ENCODE results near the gene CDCA4. TPM values are rescaled to one million over a fixed set of nuclear protein-coding genes. Genes with fewer than 3 reads are reported as not detected.
"Not testable (repeated sequence)": the region's sequence is repeated elsewhere in the genome, so short reads cannot be mapped to it uniquely, and the experiment has no call there.

The CDCA4 gene
- total RNA-seq, 1 donor from 2014 or later, result 64.6 TPM

DNA sequence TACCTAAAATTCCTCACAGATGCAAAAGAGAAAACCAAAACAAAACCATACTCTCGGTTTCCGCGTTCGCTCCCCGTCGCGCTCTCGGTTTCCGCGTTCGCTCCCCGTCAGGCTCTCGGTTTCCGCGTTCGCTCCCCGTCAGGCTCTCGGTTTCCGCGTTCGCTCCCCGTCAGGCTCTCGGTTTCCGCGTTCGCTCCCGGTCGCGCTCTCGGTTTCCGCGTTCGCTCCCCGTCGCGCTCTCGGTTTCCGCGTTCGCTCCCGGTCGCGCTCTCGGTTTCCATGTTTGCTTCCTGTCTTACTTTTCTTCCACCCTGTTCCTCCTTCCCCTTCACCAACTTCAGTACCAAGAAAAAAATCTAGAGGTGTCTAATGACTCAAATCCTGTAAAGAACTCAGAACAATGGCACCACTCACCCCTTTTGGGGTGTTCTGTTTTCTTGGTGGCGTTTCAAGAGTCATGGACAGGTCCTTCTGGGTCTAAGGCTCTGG, 12.6 kb upstream of the CDCA4 start:
- intact Hi-C loops (cut with micrococcal nuclease); H3K36me3 Mint-ChIP-seq (ENCODE audit: low read depth); H3K9me3 Mint-ChIP-seq; H3K27me3 Mint-ChIP-seq; DNase-seq; H3K4me1 Mint-ChIP-seq; H3K27ac Mint-ChIP-seq: not testable (repeated sequence)
- H3K4me3 Mint-ChIP-seq, result peak overlapping the region; percentile 64

DNA sequence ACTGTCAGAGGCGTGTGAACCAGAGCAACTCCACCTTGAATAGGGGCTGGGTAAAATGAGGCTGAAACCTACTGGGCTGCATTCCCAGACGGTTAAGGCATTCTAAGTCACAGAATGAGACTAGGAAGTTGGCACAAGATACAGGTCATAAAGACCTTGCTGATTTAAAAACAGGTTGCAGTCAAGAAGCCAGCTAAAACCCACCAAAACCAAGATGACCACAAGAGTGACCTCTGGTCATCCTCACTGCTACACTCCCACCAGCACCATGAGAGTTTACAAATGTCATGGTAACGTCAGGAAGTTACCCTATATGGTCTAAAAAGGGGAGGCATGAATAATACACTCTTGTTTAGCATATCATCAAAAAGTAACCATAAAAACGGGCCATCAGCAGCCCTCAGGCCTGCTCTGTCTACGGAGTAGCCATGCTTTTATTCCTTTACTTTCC, 11.6 kb upstream of the CDCA4 start:
- DNase-seq; H3K4me1 Mint-ChIP-seq; intact Hi-C loops (cut with micrococcal nuclease); H3K36me3 Mint-ChIP-seq (ENCODE audit: low read depth); H3K27me3 Mint-ChIP-seq; H3K27ac Mint-ChIP-seq; H3K9me3 Mint-ChIP-seq; H3K4me3 Mint-ChIP-seq: not testable (repeated sequence)

GRCh38 chr14:105030836-105031396, 10.0 kb upstream of the CDCA4 start:
- intact Hi-C loops (cut with micrococcal nuclease), result no loop called here
- H3K9me3 Mint-ChIP-seq, result no peaks in the 10 kb centered on the region
- peaks cover 3% of the 10 kb centered on the region for H3K36me3 Mint-ChIP-seq (ENCODE audit: low read depth)
- no peak for DNase-seq
- peaks cover 6% of the 10 kb centered on the region for H3K27me3 Mint-ChIP-seq
- peaks cover 17% of the 10 kb centered on the region for H3K4me1 Mint-ChIP-seq
- H3K4me3 Mint-ChIP-seq, result no peak overlapping the region
- H3K27ac Mint-ChIP-seq, result no peak overlapping the region

DNA sequence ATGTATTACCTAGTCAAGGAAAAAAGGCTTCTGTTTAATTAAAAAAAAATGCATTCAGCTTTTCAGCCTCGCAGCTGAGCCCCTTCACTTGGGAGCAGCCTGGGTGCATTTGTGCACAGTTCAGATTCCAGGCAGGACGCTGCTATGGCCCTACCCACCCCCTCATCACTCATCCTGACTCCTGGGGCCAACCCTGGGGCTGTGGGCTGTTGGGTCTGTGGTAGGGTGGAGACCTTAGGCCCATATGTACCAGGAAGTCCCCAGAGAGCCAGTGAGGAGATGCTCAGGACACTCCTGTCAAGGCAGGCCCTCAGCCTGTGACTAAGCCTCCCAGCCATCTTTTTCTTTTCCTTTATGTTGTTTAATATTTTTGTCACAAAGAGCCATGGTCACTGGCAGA, 9.3 kb upstream of the CDCA4 start:
- intact Hi-C loops (cut with micrococcal nuclease), result no loop called here
- Mint-ChIP-seq H3K36me3 (ENCODE audit: low read depth) (peaks cover 3% of the 10 kb centered on the region), H3K27ac (no peak overlapping the region), H3K4me1 (peaks cover 22% of the 10 kb centered on the region), H3K9me3 (no peaks in the 10 kb centered on the region), H3K27me3 (peaks cover 6% of the 10 kb centered on the region), H3K4me3 (no peak overlapping the region)
- no peak for DNase-seq

- no peak for DNase-seq
- Mint-ChIP-seq H3K27me3 (peaks cover 5% of the 10 kb centered on the region), H3K4me3 (no peak overlapping the region), H3K9me3 (no peaks in the 10 kb centered on the region), H3K27ac (no peak overlapping the region), H3K36me3 (ENCODE audit: low read depth) (peaks cover 3% of the 10 kb centered on the region), H3K4me1 (peaks cover 27% of the 10 kb centered on the region)
- intact Hi-C loops (cut with micrococcal nuclease), result no loop called here
Measured at GRCh38 chr14:105029402-105029801, 8.5 kb upstream of the CDCA4 start.

- intact Hi-C loops (cut with micrococcal nuclease), result no loop called here
Measured at GRCh38 chr14:105028251-105028927, 7.5 kb upstream of the CDCA4 start.

DNA sequence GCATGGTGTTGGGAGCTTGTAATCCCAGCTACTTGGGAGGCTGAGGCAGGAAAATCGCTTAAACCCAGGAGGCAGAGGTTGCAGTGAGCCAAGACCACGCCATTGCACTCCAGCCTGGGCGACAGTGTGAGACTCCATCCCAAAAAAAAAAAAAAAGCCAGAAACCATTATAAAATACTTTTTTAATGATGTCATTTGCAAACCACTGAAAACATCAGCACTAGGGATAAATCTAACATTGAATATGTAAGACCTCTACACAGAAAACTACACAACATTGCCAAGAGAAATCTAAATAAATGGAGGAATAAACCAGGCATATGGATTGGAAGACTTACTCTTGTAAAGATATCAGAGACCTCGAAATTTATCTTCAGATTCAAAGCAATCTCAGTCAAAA, 6.8 kb upstream of the CDCA4 start:
- DNase-seq; H3K4me3 Mint-ChIP-seq; H3K36me3 Mint-ChIP-seq (ENCODE audit: low read depth); H3K27me3 Mint-ChIP-seq; H3K27ac Mint-ChIP-seq; intact Hi-C loops (cut with micrococcal nuclease); H3K9me3 Mint-ChIP-seq: not testable (repeated sequence)
- peaks cover 31% of the 10 kb centered on the region for H3K4me1 Mint-ChIP-seq

More at GRCh38 chr14:105028251-105028927, 7.5 kb upstream of the CDCA4 start:
- Mint-ChIP-seq H3K27ac (no peak overlapping the region), H3K36me3 (ENCODE audit: low read depth) (peaks cover 3% of the 10 kb centered on the region), H3K9me3 (no peaks in the 10 kb centered on the region), H3K27me3 (no peaks in the 10 kb centered on the region), H3K4me1 (peaks cover 27% of the 10 kb centered on the region), H3K4me3 (no peak overlapping the region)
- no peak for DNase-seq

DNA sequence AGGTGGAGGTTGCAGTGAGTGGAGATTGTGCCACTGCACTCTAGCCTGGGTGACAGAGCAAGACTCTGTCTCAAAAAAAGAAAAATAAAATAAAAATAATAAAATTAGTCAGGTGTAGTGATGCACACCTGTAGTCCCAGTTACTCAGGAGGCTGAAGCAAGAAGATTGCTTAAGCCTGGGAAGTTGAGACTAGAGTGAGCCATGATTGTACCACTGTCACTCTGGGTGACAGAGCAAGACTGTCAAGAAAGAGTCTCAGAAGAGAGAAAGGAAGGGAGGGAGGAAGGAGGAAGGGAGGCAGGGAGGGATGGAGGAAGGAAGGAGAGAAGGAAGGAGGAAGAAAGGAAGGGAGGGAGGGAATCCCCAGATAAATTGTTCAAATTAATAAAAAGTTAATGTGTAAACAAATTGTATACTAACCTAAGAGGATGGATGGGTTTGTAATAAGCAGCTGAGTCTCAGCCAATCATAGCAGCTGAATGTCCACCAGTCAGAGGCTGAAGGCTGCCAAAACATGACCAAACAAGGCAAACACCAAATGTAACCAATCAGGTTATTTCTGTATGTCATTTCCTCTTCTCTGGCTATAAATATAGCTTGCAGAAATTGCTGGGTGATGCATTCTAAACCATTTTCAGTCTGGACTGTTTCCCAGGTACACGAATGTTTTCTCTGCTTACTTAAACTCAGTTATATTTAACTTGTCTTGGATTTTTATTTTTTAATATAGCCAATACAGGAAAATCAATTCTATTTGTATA, 6.1 kb upstream of the CDCA4 start:
- peak overlapping the region; percentile 48 for H3K27ac Mint-ChIP-seq
- intact Hi-C loops (cut with micrococcal nuclease), result no loop called here
- no peak for DNase-seq
- H3K4me1 Mint-ChIP-seq, result peaks cover 31% of the 10 kb centered on the region
- no peak overlapping the region for H3K4me3 Mint-ChIP-seq
- peaks cover 4% of the 10 kb centered on the region for H3K36me3 Mint-ChIP-seq (ENCODE audit: low read depth)
- no peaks in the 10 kb centered on the region for H3K27me3 Mint-ChIP-seq
- no peaks in the 10 kb centered on the region for H3K9me3 Mint-ChIP-seq

DNA sequence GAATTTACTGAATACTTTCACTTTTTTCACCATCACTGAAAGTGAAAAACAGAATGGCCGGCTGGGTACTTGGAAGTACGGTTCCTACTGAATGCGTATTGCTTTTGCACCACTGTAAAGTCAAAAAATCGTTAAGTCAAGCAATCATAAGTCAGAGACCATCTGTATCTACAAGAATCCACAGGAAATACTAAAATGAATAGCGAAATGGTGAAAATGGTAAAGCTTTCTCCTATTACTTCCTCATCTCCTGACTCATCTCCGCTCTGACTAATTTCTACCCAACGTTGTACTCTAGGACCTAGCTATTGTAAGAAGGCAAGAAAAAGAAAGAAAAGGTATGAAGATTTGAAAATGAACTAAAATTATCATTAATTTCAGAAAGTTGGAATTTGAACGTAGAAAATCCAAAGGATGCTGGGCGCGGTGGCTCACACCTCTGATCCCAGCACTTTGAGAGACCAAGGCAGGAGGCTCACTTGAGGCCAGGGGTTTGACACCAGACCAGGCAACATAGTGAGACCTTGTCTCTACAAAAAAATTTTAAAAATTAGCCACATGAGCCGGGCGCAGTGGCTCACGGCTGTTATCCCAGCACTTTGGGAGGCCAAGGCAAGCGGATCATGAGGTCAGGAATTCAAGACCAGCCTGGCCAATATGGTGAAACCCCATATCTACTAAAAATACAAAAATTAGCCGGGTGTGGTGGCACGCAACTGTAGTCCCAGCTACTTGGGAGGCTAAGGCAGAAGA, 5.3 kb upstream of the CDCA4 start:
- H3K27me3 Mint-ChIP-seq, result no peaks in the 10 kb centered on the region
- peaks cover 8% of the 10 kb centered on the region for H3K36me3 Mint-ChIP-seq (ENCODE audit: low read depth)
- H3K9me3 Mint-ChIP-seq, result no peaks in the 10 kb centered on the region
- H3K4me3 Mint-ChIP-seq, result peak overlapping the region; percentile 51
- peak overlapping the region; percentile 84 for H3K27ac Mint-ChIP-seq
- intact Hi-C loops (cut with micrococcal nuclease), result no loop called here
- DNase-seq, result no peak
- peaks cover 35% of the 10 kb centered on the region for H3K4me1 Mint-ChIP-seq

- peaks cover 32% of the 10 kb centered on the region for H3K4me1 Mint-ChIP-seq
- no peak overlapping the region for H3K4me3 Mint-ChIP-seq
- intact Hi-C loops (cut with micrococcal nuclease), result no loop called here
- peak overlapping the region; percentile 87 for H3K27ac Mint-ChIP-seq
- DNase-seq, result no peak
- no peaks in the 10 kb centered on the region for H3K9me3 Mint-ChIP-seq
- H3K27me3 Mint-ChIP-seq, result no peaks in the 10 kb centered on the region
- peaks cover 8% of the 10 kb centered on the region for H3K36me3 Mint-ChIP-seq (ENCODE audit: low read depth)
Measured at GRCh38 chr14:105025429-105025828, 4.5 kb upstream of the CDCA4 start.

DNA sequence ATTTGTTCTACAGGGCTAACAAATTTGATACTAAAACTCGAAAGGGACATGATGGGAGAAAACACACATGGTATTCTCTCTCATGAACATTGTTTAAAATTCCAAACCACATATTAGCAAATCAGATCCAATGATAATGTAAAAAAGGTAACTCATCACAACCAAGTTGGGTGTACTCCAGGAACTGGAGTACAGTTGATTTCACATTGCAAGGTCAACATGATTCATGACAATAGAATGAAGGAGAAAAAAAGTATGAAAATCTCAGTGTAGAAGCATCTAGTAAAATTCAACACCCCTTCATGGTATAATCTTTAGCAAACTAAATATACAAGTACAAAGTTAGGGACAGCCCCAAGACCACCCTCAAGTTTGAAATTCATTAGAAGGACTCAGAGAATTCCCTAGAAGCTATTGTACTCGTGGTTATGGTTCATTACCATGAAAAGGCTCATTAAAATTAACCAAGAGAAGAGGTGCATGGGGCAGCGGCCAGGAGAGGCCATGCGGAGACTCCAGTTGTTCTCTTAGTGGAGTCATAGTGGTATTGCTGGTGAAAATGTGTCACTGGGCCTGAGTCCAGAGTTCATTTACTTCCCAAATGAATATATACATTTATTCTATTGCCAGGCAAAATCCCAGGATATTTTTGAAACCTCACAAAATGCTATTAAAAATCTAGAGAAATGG, 3.1 kb upstream of the CDCA4 start:
- no peaks in the 10 kb centered on the region for H3K27me3 Mint-ChIP-seq

GRCh38 chr14:105023144-105023543, 2.3 kb upstream of the CDCA4 start:
- Mint-ChIP-seq H3K9me3 (no peaks in the 10 kb centered on the region), H3K27me3 (no peaks in the 10 kb centered on the region), H3K4me1 (peaks cover 45% of the 10 kb centered on the region), H3K27ac (no peak overlapping the region), H3K4me3 (peak overlapping the region; percentile 16), H3K36me3 (ENCODE audit: low read depth) (peaks cover 24% of the 10 kb centered on the region)
- intact Hi-C loops (cut with micrococcal nuclease), result no loop called here
- DNase-seq, result no peak

More for the DNA sequence above, 3.1 kb upstream of the CDCA4 start:
- intact Hi-C loops (cut with micrococcal nuclease), result no loop called here
- peaks cover 41% of the 10 kb centered on the region for H3K4me1 Mint-ChIP-seq
- H3K4me3 Mint-ChIP-seq, result no peak overlapping the region
- no peaks in the 10 kb centered on the region for H3K9me3 Mint-ChIP-seq
- H3K27ac Mint-ChIP-seq, result no peak overlapping the region
- H3K36me3 Mint-ChIP-seq (ENCODE audit: low read depth), result peaks cover 21% of the 10 kb centered on the region
- DNase-seq, result no peak

GRCh38 chr14:105022276-105022670, 1.4 kb upstream of the CDCA4 start:
- H3K4me3 Mint-ChIP-seq, result peak overlapping the region; percentile 100
- H3K36me3 Mint-ChIP-seq (ENCODE audit: low read depth), result peaks cover 29% of the 10 kb centered on the region
- peak overlapping the region; percentile 95 for H3K27ac Mint-ChIP-seq
- no peaks in the 10 kb centered on the region for H3K9me3 Mint-ChIP-seq
- H3K4me1 Mint-ChIP-seq, result peaks cover 51% of the 10 kb centered on the region
- H3K27me3 Mint-ChIP-seq, result no peaks in the 10 kb centered on the region
- intact Hi-C loops (cut with micrococcal nuclease), result no loop called here
- DNase-seq, result no peak
